Measurements from ENCODE around the gene FCRL3.

The FCRL3 gene

GRCh38 chr1:157725221-157725577, 24.6 kb upstream of the FCRL3 start:
- H3K27ac ChIP-seq (ENCODE audit: extremely low read depth, low read depth, low read length): no peak overlapping the region
- POLR2A ChIA-PET: no interaction called here
- no peaks in the 10 kb centered on the region for H3K9me3 ChIP-seq (ENCODE audit: control insufficient read depth, insufficient read depth, low read depth, low read length)
- no peaks in the 10 kb centered on the region for H3K4me1 ChIP-seq (ENCODE audit: control insufficient read depth, insufficient read depth, low read length)
- H3K4me3 ChIP-seq (ENCODE audit: low read depth, low read length): no peak overlapping the region
- no peaks in the 10 kb centered on the region for H3K36me3 ChIP-seq (ENCODE audit: control insufficient read depth in 2 of 2, insufficient read depth in 1 of 2, low read length in 2 of 2)
- CTCF ChIA-PET: no interaction called here
- TF ChIP-seq KLF17 (tag by site-specific recombination; IDR thresholded peaks at IDR 0.05) (no peak), ZNF132 (tag by site-specific recombination; IDR thresholded peaks at IDR 0.05; ENCODE audit: borderline replicate concordance) (no peak), ZNF549 (tag by site-specific recombination; IDR thresholded peaks at IDR 0.05) (no peak), SCRT2 (tag by site-specific recombination; IDR thresholded peaks at IDR 0.05) (no peak), ZNF76 (tag by site-specific recombination; IDR thresholded peaks at IDR 0.05; ENCODE audit: borderline replicate concordance, low read depth) (no peak), ZSCAN5A (tag by site-specific recombination; IDR thresholded peaks at IDR 0.05) (no peak), ZBTB49 (tag by site-specific recombination; IDR thresholded peaks at IDR 0.05; ENCODE audit: low read depth) (no peak), PRDM2 (tag by site-specific recombination; IDR thresholded peaks at IDR 0.05; ENCODE audit: borderline replicate concordance) (no peak), PATZ1 (tag by site-specific recombination; IDR thresholded peaks at IDR 0.05) (no peak), ZNF16 (tag by site-specific recombination; IDR thresholded peaks at IDR 0.05; ENCODE audit: low read depth) (no peak), ZNF623 (tag by site-specific recombination; IDR thresholded peaks at IDR 0.05) (no peak), BCL11B (tag by site-specific recombination; IDR thresholded peaks at IDR 0.05; ENCODE audit: low read depth) (no peak), ZNF426 (tag by site-specific recombination; IDR thresholded peaks at IDR 0.05) (no peak), PRDM4 (tag by site-specific recombination; IDR thresholded peaks at IDR 0.05) (no peak)

All from HEK293 (cell line).